HL-60 (cell line): ENCODE results near the gene GPS1.

Experiments used
- CTCF ChIP-seq: IDR thresholded peaks from one replicate; pipeline ENCODE4 v1.5.1; 2011; ENCODE audit warnings: low read length, control low read depth, inconsistent platforms; ENCODE audit not compliant: insufficient read depth
- POLR2AphosphoS5 ChIP-seq: IDR thresholded peaks from 2 replicates; pipeline ENCODE4 v1.6.1; 2012; ENCODE audit warnings: low read depth

DNA sequence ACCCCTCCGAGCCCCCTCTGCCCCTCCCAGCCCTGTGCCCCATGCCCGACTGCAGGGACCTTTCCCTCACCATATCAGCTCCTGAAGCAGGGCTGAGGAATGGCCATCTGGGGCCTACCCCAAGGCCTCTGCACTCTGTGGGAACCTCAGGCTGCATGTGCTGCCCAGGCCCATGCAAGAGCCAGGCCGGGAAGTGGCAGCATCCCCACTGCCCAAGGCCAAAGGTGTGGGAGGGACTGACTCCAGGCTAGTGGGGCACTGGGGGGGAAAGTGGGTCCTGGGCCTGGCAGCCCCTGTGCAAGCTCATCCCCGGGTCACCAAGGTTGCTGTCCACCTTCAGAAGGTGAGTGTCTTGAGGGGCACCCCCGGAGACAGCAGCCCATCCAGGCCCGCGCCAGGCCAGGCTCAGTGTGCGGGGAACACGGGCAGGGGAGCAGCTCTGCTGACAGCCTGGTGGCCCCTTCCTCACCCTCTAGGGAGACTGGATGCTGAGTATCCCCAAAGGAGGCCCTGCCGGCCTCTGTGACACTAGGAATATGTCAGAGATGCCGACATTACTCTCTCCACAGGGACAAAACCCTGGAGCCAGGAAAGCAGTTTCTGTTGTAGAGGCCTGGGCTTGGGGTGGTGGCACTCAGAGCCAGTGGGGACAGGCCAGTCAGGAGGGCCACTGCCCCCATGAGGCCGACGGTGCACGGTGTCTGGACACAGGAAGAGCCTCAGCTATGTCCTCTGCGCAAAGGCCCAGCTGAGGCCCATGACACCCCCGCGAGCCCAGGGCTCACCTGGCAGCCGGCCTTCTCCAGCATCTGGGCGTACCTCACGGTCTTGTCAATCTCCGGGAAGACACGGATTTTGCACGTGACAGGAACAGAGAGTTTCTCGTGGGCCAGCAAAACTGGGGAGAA lies 10.6 kb downstream of the GPS1 start:
- TF ChIP-seq CTCF (no peak), POLR2AphosphoS5 (no peak)
